ENCODE measurements around the gene ATRN. TPM values are rescaled to one million over a fixed set of nuclear protein-coding genes. Genes with fewer than 3 reads are reported as not detected.

ATRN gene
- total and polyA plus RNA-seq, 2 experiments from 2014 or later: 2.2 to 18.3 TPM

DNA sequence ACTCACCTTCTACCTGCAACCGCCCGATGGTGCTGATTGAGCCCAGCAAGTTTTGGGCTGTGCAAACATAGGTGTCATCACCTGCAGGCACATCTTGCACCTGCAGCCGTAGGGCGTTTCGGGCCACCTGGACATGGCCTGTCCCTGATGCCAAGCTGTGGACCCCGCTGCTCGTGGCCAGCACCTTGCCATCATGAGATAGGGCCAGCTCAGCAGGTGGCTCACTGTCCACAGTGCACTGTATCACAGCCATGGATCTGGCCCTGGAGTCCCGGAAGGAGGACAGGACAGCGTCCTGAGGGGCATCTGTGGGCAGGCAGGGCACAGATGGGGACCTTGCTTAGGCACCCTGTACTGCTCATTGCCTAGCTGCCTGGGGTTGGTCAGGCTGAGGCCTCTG, 221.1 kb downstream of the ATRN start:
- H3K27me3 ChIP-seq (ENCODE audit: insufficient read depth): no peaks in the 10 kb centered on the region
- 0 out of 2 replicates have a peak, but pooled peaks cover 3% of the 10 kb centered on the region for H3K9me2 ChIP-seq (ENCODE audit: insufficient read depth)
- H3K4me1 ChIP-seq (ENCODE audit: insufficient read depth): peaks cover 6% of the 10 kb centered on the region; the same call in 1 of the 2 replicates
- H3K36me3 ChIP-seq (ENCODE audit: insufficient read depth): no peaks in the 10 kb centered on the region
- H3K79me2 ChIP-seq (replicated peaks; ENCODE audit: insufficient read depth): no peaks in the 10 kb centered on the region
- H2AFZ ChIP-seq: no peak overlapping the region
- H3K27ac ChIP-seq (ENCODE audit: low read depth): no peak overlapping the region
- no peak overlapping the region for H3K4me2 ChIP-seq
- ATAC-seq: no peak
- Mint-ChIP-seq H3K4me1 (peaks cover 5% of the 10 kb centered on the region), H3K27ac (no peak overlapping the region), H3K27me3 (ENCODE audit: insufficient read depth, low read depth, poor library complexity) (peaks cover 18% of the 10 kb centered on the region), H3K9me3 (peaks cover 3% of the 10 kb centered on the region; the same call in 1 of the 3 replicates), H3K36me3 (ENCODE audit: low read depth) (no peaks in the 10 kb centered on the region; the same call in 2 of the 3 replicates), H3K4me3 (no peak overlapping the region)
- no peak for TF ChIP-seq EZH2phosphoT487 (IDR thresholded peaks at IDR 0.05; ENCODE audit: unreplicated experiment)
- no peak for TF ChIP-seq POLR2AphosphoS5 (IDR thresholded peaks at IDR 0.05; ENCODE audit: low read depth)
- TF ChIP-seq ZNF331 (CRISPR knock-in tag; IDR thresholded peaks at IDR 0.05; ENCODE audit: low read depth): no peak
- no peak for TF ChIP-seq REST (IDR thresholded peaks at IDR 0.05; ENCODE audit: unreplicated experiment)
- no peak for TF ChIP-seq CTCF (conservative IDR thresholded peaks at IDR 0.05; ENCODE audit: low read depth in 2 of 2)
- TF ChIP-seq, protein P1, sequence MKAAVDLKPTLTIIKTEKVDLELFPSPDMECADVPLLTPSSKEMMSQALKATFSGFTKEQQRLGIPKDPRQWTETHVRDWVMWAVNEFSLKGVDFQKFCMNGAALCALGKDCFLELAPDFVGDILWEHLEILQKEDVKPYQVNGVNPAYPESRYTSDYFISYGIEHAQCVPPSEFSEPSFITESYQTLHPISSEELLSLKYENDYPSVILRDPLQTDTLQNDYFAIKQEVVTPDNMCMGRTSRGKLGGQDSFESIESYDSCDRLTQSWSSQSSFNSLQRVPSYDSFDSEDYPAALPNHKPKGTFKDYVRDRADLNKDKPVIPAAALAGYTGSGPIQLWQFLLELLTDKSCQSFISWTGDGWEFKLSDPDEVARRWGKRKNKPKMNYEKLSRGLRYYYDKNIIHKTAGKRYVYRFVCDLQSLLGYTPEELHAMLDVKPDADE (IDR thresholded peaks at IDR 0.05): no peak
- TF ChIP-seq ZNF114 (CRISPR knock-in tag; IDR thresholded peaks at IDR 0.05): no peak
- no peak for TF ChIP-seq ZNF462 (CRISPR knock-in tag; IDR thresholded peaks at IDR 0.05)
- no peak for TF ChIP-seq NANOG (IDR thresholded peaks at IDR 0.05; ENCODE audit: borderline replicate concordance)
- no peak for TF ChIP-seq CREB1 (CRISPR knock-in tag; IDR thresholded peaks at IDR 0.05; ENCODE audit: low read depth)
- TF ChIP-seq STAT1 (IDR thresholded peaks at IDR 0.05; ENCODE audit: unreplicated experiment): no peak
- no peak for DNase-seq (ENCODE audit: low spot score)
- no peak overlapping the region for H3K4me3 ChIP-seq
- H3F3A ChIP-seq (replicated peaks; ENCODE audit: low read depth): no peaks in the 10 kb centered on the region
- H4K20me1 ChIP-seq (replicated peaks; ENCODE audit: insufficient read depth): no peaks in the 10 kb centered on the region
